IPS-18c (cell line): Measurements from ENCODE around the gene OR2V2.

ENCODE experiments used
- H3K4me3 ChIP-seq: 2 replicates; pipeline ENCODE4 v1.7.0; 2013; ENCODE audit warnings: low read depth, mild to moderate bottlenecking, low read length, moderate library complexity; ENCODE audit not compliant: insufficient read depth
- H3K9me3 ChIP-seq: one replicate; pipeline ENCODE4 v1.6.1; 2013; ENCODE audit warnings: mild to moderate bottlenecking, low read length, moderate library complexity; ENCODE audit not compliant: control insufficient read depth, insufficient read depth

OR2V2 gene

GRCh38 chr5:181207214-181207959, 60.0 kb downstream of the OR2V2 start:
- peak overlapping the region; percentile 46; the same call in 1 of the 2 replicates for H3K4me3 ChIP-seq
- H3K9me3 ChIP-seq = no peaks in the 10 kb centered on the region

DNA sequence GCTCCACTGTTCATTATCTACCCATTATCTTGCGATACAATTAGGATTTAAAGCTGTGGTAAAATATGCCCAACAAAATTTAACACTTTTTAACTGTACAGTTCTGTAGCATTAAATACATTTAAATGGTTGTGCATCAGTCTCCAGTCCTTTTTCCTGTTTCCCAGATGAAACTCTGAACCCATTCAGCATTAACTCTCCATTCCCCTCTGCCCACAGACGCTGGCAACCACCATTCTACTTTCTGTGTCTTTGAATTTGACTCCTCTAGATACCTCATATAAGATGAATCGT, 60.5 kb downstream of the OR2V2 start:
- no peaks in the 10 kb centered on the region for H3K9me3 ChIP-seq
- H3K4me3 ChIP-seq = no peak overlapping the region
